GM10266 (cell line): ENCODE results near the gene SOX11.

ENCODE experiments used
- DNase-seq: peaks from one replicate; pipeline ENCODE4 v3.0.0; 2012; ENCODE audit errors: extremely low spot score
- TF ChIP-seq, protein P1 (sequence below): IDR thresholded peaks from 2 replicates; pipeline ENCODE4 v1.5.1; 2012; ENCODE audit warnings: mild to moderate bottlenecking, low read depth; ENCODE audit not compliant: control insufficient read depth, insufficient read depth; ENCODE audit errors: missing control alignments

The SOX11 gene

DNA sequence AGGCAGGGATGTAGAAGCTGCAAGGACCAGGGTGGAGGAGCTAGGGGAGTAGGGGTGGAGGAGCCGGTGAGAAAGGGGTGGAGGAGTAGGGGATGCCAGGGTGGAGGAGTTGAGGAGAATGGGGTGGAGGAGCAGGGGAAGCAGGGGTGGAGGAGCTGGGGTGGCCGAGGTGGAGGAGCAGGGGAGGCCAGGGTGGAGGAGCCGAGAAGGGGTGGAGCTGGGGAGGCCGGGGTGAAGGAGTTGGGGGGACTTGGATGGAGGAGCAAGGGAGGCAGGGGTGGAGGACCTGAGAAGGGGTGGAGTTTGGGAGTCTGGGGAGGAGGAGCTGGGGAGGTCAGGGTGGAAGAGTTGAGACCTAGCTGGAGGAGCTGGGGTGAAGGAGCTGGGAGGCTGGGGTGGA lies 13.3 kb downstream of the SOX11 start:
- no peak for DNase-seq
- TF ChIP-seq, protein P1, sequence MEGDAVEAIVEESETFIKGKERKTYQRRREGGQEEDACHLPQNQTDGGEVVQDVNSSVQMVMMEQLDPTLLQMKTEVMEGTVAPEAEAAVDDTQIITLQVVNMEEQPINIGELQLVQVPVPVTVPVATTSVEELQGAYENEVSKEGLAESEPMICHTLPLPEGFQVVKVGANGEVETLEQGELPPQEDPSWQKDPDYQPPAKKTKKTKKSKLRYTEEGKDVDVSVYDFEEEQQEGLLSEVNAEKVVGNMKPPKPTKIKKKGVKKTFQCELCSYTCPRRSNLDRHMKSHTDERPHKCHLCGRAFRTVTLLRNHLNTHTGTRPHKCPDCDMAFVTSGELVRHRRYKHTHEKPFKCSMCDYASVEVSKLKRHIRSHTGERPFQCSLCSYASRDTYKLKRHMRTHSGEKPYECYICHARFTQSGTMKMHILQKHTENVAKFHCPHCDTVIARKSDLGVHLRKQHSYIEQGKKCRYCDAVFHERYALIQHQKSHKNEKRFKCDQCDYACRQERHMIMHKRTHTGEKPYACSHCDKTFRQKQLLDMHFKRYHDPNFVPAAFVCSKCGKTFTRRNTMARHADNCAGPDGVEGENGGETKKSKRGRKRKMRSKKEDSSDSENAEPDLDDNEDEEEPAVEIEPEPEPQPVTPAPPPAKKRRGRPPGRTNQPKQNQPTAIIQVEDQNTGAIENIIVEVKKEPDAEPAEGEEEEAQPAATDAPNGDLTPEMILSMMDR, result no peak

- no peak for DNase-seq
- TF ChIP-seq, protein P1, result no peak
These were observed 14.7 kb downstream of the SOX11 start for GRCh38 chr2:5706717-5707455.

DNA sequence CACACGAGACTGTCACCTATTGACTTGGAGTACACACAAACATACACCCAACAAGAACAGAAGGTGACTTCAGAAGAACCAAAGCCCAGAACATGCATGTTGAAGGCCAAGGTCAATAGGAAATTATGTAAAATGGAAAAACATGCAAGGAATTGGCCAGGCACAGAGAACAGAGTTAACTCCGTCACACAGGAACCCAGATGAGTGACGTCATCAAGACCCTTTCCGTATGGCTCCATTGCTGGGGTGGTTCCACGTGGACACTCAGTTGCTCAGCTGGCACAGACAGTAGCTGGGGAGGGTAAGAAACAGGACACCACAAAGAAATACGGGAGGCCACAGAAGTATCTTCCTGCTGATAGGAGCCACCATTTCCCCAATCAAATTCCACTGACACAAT lies 18.4 kb downstream of the SOX11 start:
- TF ChIP-seq, protein P1, result no peak
- no peak for DNase-seq

GRCh38 chr2:5713101-5713500 lies 20.9 kb downstream of the SOX11 start:
- TF ChIP-seq, protein P1, result no peak
- DNase-seq, result no peak

DNA sequence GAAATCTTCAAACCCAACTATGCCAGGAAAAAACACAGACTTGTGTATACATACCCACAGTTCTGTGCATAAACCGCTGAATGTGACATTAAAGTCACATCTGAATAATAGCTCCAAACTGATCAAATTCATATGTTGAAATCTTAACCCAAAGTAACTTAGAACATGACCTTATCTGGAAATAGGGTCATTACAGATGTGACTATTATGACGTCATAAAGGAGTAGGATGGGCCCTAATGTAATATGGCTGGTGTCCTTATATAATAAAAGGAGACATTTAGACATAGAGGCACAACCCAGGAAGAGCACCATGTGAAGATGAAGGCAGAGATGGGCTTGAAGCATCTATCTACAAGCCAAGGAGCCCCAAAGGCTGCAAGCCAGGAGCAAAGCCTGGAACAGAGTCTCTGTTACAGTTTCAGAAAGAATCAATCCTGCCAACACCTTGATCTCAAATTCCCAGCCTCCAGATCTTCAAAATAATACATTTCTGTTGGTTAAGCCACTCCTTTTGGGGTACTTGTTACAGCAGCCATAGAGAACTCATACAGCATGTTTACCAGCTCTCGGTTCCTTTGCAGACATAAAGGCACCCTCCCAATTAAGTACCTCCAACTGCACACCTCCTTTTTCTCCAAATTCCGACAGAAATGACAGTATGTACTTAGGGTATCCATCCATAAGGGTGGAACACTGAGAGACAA lies 27.6 kb downstream of the SOX11 start:
- TF ChIP-seq, protein P1, result no peak
- no peak for DNase-seq

GRCh38 chr2:5720426-5720825 lies 28.2 kb downstream of the SOX11 start:
- no peak for DNase-seq

More at GRCh38 chr2:5720426-5720825, 28.2 kb downstream of the SOX11 start:
- TF ChIP-seq, protein P1, result no peak
